Measurements from ENCODE around the gene RNF157. TPM values are rescaled to one million over a fixed set of nuclear protein-coding genes. Genes with fewer than 3 reads are reported as not detected.
A peak's percentile ranks its signal among the peaks of the same experiment; 100 is the strongest.

Gene RNF157
- total and polyA plus RNA-seq, 9 of the 15 experiments (the other 6 are each of a cell fraction or from before 2014, with no cell fraction given), result 8.1 to 31.7 (median 20.8) TPM

DNA sequence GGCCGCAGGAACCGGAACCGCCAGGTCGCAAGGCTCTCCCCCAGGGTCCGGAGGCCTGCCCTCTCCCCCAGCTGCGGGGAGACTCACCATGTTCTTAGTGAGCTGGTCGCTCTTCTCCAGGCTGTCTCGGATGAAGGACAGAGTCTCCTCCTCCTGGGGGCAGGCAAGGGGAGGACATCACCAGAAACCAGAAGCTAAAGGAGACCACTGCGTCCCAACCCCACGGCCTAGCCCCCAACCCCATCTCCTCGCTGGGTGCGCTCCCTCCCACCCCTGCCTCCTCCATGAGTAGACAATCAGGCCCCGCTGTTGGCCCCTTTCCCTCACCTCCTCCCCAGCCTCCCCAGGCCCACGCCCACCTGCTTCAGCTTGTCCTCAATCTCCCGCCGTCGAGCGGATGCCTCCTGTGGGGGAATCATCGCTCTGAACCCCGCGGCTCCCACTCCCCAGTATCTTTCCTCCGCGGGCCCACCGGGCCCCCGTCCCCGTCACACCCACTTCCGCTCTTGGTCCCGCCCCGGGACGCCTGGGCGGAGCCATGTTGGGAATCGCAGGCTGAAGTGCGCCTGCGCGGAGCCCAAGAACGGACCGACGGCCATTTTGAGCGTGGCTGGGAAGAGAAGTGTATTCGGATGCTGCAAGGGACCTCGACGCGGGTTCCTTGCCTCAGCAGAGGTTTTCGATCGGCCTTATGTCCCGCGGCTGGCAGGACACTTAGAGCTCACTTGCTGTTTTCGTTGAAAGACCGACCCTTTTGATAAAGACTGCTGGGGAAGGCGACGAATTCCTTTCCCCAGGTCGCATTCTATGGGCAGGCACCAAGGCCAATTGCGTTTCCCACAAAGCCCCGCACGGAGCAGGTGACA is 136.8 kb downstream of the RNF157 start, which contains the start of gene EXOC7 (continued):
- TF ChIP-seq GTF2A2 (tag; IDR thresholded peaks at IDR 0.05) (no peak), TEAD1 (CRISPR knock-in tag; IDR thresholded peaks at IDR 0.05) (peak in 1 of 2 experiments; percentile 62; a peak in 1 of 4 replicates), MTF1 (CRISPR knock-in tag; IDR thresholded peaks at IDR 0.05; ENCODE audit: borderline replicate concordance) (no peak), CBX1 (IDR thresholded peaks at IDR 0.05; ENCODE audit: low read depth) (peak; percentile 20), CEBPG (CRISPR knock-in tag; IDR thresholded peaks at IDR 0.05) (peak; percentile 11; the same call in 1 of the 2 replicates), CEBPG (tag; conservative IDR thresholded peaks at IDR 0.05 in 1 of 2, IDR thresholded peaks at IDR 0.05 in 1 of 2) (no peak), RBM39 (optimal IDR thresholded peaks at IDR 0.05; ENCODE audit: low read depth, low read length) (no peak), ZNF766 (CRISPR knock-in tag; conservative IDR thresholded peaks at IDR 0.05) (no peak), POLR2A (conservative IDR thresholded peaks at IDR 0.05) (peak; percentile 86), FOXK2 (conservative IDR thresholded peaks at IDR 0.05 in 1 of 2, IDR thresholded peaks at IDR 0.05 in 1 of 2; ENCODE audit: low read depth in 2 of 2) (0 out of 4 replicates have a peak, but pooled peaks of 1 of the 2 experiments have one; percentile 27), KLF16 (IDR thresholded peaks at IDR 0.05) (no peak)
- TF ChIP-seq, protein P1, sequence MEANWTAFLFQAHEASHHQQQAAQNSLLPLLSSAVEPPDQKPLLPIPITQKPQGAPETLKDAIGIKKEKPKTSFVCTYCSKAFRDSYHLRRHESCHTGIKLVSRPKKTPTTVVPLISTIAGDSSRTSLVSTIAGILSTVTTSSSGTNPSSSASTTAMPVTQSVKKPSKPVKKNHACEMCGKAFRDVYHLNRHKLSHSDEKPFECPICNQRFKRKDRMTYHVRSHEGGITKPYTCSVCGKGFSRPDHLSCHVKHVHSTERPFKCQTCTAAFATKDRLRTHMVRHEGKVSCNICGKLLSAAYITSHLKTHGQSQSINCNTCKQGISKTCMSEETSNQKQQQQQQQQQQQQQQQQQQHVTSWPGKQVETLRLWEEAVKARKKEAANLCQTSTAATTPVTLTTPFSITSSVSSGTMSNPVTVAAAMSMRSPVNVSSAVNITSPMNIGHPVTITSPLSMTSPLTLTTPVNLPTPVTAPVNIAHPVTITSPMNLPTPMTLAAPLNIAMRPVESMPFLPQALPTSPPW (CRISPR knock-in tag; IDR thresholded peaks at IDR 0.05), result peak; percentile 81
- TF ChIP-seq, protein P2, sequence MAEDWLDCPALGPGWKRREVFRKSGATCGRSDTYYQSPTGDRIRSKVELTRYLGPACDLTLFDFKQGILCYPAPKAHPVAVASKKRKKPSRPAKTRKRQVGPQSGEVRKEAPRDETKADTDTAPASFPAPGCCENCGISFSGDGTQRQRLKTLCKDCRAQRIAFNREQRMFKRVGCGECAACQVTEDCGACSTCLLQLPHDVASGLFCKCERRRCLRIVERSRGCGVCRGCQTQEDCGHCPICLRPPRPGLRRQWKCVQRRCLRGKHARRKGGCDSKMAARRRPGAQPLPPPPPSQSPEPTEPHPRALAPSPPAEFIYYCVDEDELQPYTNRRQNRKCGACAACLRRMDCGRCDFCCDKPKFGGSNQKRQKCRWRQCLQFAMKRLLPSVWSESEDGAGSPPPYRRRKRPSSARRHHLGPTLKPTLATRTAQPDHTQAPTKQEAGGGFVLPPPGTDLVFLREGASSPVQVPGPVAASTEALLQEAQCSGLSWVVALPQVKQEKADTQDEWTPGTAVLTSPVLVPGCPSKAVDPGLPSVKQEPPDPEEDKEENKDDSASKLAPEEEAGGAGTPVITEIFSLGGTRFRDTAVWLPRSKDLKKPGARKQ (CRISPR knock-in tag; IDR thresholded peaks at IDR 0.05), result peak; percentile 54; the same call in 1 of the 2 replicates
- TF ChIP-seq, protein P3, sequence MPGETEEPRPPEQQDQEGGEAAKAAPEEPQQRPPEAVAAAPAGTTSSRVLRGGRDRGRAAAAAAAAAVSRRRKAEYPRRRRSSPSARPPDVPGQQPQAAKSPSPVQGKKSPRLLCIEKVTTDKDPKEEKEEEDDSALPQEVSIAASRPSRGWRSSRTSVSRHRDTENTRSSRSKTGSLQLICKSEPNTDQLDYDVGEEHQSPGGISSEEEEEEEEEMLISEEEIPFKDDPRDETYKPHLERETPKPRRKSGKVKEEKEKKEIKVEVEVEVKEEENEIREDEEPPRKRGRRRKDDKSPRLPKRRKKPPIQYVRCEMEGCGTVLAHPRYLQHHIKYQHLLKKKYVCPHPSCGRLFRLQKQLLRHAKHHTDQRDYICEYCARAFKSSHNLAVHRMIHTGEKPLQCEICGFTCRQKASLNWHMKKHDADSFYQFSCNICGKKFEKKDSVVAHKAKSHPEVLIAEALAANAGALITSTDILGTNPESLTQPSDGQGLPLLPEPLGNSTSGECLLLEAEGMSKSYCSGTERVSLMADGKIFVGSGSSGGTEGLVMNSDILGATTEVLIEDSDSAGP (CRISPR knock-in tag; IDR thresholded peaks at IDR 0.05), result no peak
- TF ChIP-seq, protein P4, sequence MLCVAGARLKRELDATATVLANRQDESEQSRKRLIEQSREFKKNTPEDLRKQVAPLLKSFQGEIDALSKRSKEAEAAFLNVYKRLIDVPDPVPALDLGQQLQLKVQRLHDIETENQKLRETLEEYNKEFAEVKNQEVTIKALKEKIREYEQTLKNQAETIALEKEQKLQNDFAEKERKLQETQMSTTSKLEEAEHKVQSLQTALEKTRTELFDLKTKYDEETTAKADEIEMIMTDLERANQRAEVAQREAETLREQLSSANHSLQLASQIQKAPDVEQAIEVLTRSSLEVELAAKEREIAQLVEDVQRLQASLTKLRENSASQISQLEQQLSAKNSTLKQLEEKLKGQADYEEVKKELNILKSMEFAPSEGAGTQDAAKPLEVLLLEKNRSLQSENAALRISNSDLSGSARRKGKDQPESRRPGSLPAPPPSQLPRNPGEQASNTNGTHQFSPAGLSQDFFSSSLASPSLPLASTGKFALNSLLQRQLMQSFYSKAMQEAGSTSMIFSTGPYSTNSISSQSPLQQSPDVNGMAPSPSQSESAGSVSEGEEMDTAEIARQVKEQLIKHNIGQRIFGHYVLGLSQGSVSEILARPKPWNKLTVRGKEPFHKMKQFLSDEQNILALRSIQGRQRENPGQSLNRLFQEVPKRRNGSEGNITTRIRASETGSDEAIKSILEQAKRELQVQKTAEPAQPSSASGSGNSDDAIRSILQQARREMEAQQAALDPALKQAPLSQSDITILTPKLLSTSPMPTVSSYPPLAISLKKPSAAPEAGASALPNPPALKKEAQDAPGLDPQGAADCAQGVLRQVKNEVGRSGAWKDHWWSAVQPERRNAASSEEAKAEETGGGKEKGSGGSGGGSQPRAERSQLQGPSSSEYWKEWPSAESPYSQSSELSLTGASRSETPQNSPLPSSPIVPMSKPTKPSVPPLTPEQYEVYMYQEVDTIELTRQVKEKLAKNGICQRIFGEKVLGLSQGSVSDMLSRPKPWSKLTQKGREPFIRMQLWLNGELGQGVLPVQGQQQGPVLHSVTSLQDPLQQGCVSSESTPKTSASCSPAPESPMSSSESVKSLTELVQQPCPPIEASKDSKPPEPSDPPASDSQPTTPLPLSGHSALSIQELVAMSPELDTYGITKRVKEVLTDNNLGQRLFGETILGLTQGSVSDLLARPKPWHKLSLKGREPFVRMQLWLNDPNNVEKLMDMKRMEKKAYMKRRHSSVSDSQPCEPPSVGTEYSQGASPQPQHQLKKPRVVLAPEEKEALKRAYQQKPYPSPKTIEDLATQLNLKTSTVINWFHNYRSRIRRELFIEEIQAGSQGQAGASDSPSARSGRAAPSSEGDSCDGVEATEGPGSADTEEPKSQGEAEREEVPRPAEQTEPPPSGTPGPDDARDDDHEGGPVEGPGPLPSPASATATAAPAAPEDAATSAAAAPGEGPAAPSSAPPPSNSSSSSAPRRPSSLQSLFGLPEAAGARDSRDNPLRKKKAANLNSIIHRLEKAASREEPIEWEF (CRISPR knock-in tag; IDR thresholded peaks at IDR 0.05), result no peak
